GM12878 (cell line): ENCODE data around the gene SORT1.

ENCODE experiments used
- EP300 ChIP-seq, 2 experiments: fragments of 150-350 bp in 1 of 2; IDR thresholded peaks; 2 replicates each; pipeline ENCODE4 v1.6.1; 2011 to 2012; ENCODE audit warnings: low read depth in 2 of 2, low read length in 2 of 2, borderline replicate concordance in 1 of 2, improper control_type of control experiment in 1 of 2, inconsistent platforms in 1 of 2; ENCODE audit not compliant: control insufficient read depth in 1 of 2
- FOXM1 ChIP-seq: IDR thresholded peaks from 2 replicates; pipeline ENCODE4 v1.6.1; 2012; ENCODE audit warnings: low read depth, mild to moderate bottlenecking, inconsistent platforms, low read length, moderate library complexity
- MYC ChIP-seq: IDR thresholded peaks from 2 replicates; pipeline ENCODE4 v1.6.1; 2011; ENCODE audit warnings: mild to moderate bottlenecking, low read length, moderate library complexity, inconsistent platforms; ENCODE audit not compliant: insufficient read depth, insufficient replicate concordance, insufficient read length, severe bottlenecking
- POLR2AphosphoS5 ChIP-seq: IDR thresholded peaks from 2 replicates; pipeline ENCODE4 v1.6.1; 2011; ENCODE audit warnings: mild to moderate bottlenecking, low read length, inconsistent platforms
- STAT3 ChIP-seq: IDR thresholded peaks from 2 replicates; pipeline ENCODE4 v1.6.1; 2011; ENCODE audit warnings: low read depth, low read length, improper control_type of control experiment
- TBL1XR1 ChIP-seq: IDR thresholded peaks from 2 replicates; pipeline ENCODE4 v1.6.1; 2012; ENCODE audit warnings: low read depth, low read length, improper control_type of control experiment
- TF ChIP-seq, protein P1 (sequence below), 3 experiments: IDR thresholded peaks in 2 of 3; conservative IDR thresholded peaks in 1 of 3; 2 replicates each; pipeline ENCODE4 v1.5.1; 2011; ENCODE audit warnings: low read depth in 3 of 3, low read length in 3 of 3, mild to moderate bottlenecking in 3 of 3, control low read depth in 2 of 3, moderate library complexity in 2 of 3, inconsistent platforms in 1 of 3, mixed read lengths in 1 of 3; ENCODE audit not compliant: control insufficient read depth in 2 of 3, insufficient read depth in 1 of 3; ENCODE audit errors: extremely low read depth in 1 of 3

DNA sequence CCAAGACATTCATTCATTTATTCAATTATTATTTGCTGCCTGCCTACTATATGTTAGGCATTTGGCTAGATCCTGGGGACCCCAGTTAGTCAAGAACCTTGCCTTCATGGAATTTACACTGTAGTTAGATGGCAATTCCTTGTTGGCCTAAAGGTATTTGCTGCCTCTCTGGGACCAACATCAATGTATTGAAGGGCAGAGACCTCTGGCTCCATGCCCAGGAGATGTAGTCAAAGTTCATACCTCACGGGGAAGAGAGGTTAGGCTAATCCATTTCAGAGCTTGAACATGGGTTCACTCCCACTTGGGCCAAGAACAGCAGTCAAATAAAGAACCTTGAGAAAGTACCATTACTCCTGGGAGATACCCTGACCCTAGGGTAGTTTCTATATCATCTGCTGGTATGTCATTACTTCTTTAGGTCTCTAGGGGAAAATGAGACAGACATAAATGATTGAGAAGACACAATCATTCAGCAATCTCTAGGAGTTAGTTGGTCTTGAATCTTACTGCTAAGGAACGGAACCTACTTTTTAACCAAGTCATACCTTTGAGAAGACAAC is 32.0 kb downstream of the SORT1 start:
- TF ChIP-seq, protein P1, sequence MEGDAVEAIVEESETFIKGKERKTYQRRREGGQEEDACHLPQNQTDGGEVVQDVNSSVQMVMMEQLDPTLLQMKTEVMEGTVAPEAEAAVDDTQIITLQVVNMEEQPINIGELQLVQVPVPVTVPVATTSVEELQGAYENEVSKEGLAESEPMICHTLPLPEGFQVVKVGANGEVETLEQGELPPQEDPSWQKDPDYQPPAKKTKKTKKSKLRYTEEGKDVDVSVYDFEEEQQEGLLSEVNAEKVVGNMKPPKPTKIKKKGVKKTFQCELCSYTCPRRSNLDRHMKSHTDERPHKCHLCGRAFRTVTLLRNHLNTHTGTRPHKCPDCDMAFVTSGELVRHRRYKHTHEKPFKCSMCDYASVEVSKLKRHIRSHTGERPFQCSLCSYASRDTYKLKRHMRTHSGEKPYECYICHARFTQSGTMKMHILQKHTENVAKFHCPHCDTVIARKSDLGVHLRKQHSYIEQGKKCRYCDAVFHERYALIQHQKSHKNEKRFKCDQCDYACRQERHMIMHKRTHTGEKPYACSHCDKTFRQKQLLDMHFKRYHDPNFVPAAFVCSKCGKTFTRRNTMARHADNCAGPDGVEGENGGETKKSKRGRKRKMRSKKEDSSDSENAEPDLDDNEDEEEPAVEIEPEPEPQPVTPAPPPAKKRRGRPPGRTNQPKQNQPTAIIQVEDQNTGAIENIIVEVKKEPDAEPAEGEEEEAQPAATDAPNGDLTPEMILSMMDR (IDR thresholded peaks at IDR 0.05 in 2 of 3, conservative IDR thresholded peaks at IDR 0.05 in 1 of 3; ENCODE audit: control insufficient read depth in 2 of 3, extremely low read depth in 1 of 3, insufficient read depth in 1 of 3, low read depth in 3 of 3, low read length in 3 of 3): no peak
- TF ChIP-seq TBL1XR1: no peak
- no peak for TF ChIP-seq EP300 (IDR thresholded peaks at IDR 0.05; ENCODE audit: borderline replicate concordance in 1 of 2, control insufficient read depth in 1 of 2, low read depth in 2 of 2, low read length in 2 of 2)
- TF ChIP-seq FOXM1: no peak
- no peak for TF ChIP-seq MYC
- TF ChIP-seq STAT3: no peak
- no peak for TF ChIP-seq POLR2AphosphoS5
